ENCODE measurements around the gene TSPAN9. TPM values are rescaled to one million over a fixed set of nuclear protein-coding genes. Genes with fewer than 3 reads are reported as not detected.

TSPAN9 gene
- total RNA-seq, 1 donor, result 13.0 TPM

DNA sequence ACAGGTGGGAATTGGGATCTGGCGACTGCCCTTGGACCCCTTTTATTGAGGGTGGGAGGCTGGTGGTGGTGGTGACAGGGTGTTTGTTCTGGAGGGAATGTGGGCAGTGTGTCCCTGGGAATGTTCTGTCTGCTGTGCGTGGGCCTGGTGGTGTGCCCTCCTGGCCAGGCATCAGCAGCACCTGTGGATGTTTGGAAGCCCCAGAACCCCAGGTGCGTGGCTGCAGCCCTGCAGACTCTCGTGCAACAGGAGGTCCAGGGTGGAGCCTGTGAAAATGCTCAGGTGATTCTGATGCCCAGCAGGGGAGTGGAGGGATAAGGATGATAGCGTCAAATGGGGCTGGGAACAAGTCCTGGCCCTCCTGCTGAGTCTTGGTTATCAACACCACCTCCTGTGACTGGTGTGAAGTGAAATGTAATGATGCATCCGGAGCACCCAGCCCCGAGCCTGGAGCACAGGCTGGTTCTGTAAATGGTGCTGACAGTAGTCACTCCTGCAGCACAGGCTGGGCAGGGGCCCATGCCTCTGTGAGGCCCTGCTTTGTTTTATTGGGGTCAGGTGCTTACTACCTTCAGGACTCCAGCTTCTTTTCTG is 176.6 kb downstream of the TSPAN9 start:
- Histone ChIP-seq H3K79me2 (ENCODE audit: insufficient read depth, low read length) (no peaks in the 10 kb centered on the region), H2AFZ (ENCODE audit: low read length) (no peak overlapping the region), H3K27ac (ENCODE audit: low read depth, low read length) (no peak overlapping the region), H3K36me3 (ENCODE audit: insufficient read depth, low read length) (no peaks in the 10 kb centered on the region), H3K4me1 (ENCODE audit: insufficient read depth, low read length) (no peaks in the 10 kb centered on the region), H3K4me3 (ENCODE audit: insufficient read depth, low read length) (no peak overlapping the region), H4K20me1 (ENCODE audit: insufficient read depth, low read length) (no peaks in the 10 kb centered on the region), H3K9me3 (ENCODE audit: low read depth, low read length) (no peaks in the 10 kb centered on the region), H3K4me2 (ENCODE audit: insufficient read depth, low read length) (no peak overlapping the region), H3K27me3 (ENCODE audit: insufficient read depth, low read length) (peaks cover 7% of the 10 kb centered on the region)
- DNase-seq (ENCODE audit: insufficient read length, low spot score, missing footprints), result no peak
- TF ChIP-seq, protein P1, sequence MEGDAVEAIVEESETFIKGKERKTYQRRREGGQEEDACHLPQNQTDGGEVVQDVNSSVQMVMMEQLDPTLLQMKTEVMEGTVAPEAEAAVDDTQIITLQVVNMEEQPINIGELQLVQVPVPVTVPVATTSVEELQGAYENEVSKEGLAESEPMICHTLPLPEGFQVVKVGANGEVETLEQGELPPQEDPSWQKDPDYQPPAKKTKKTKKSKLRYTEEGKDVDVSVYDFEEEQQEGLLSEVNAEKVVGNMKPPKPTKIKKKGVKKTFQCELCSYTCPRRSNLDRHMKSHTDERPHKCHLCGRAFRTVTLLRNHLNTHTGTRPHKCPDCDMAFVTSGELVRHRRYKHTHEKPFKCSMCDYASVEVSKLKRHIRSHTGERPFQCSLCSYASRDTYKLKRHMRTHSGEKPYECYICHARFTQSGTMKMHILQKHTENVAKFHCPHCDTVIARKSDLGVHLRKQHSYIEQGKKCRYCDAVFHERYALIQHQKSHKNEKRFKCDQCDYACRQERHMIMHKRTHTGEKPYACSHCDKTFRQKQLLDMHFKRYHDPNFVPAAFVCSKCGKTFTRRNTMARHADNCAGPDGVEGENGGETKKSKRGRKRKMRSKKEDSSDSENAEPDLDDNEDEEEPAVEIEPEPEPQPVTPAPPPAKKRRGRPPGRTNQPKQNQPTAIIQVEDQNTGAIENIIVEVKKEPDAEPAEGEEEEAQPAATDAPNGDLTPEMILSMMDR (IDR thresholded peaks at IDR 0.05; ENCODE audit: extremely low read depth, low read depth, low read length), result no peak

DNA sequence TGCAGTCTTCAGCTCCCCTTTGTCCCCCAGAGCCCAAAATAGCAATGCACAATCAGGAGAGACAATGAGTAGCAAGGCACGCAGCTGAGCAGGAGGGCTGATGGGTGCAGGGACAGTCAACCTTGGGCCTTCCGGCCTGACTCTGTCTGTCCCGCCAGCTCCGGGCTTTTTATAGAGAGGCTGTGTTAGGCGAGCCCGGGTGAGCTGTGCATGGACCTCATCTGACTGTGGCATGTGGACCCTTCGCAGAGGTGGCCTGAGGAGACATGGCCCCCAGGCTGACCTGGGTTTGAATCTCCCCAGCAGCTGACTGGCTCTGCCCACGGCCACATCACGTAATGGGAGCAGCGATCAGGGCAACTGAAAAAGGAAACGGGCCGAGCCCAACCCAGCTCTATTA is 177.9 kb downstream of the TSPAN9 start:
- TF ChIP-seq, protein P1 (IDR thresholded peaks at IDR 0.05; ENCODE audit: extremely low read depth, low read depth, low read length), result no peak
- no peak overlapping the region for H2AFZ ChIP-seq (ENCODE audit: low read length)
- H3K79me2 ChIP-seq (ENCODE audit: insufficient read depth, low read length), result no peaks in the 10 kb centered on the region
- no peak for DNase-seq (ENCODE audit: insufficient read length, low spot score, missing footprints)
- H3K27ac ChIP-seq (ENCODE audit: low read depth, low read length), result no peak overlapping the region
- no peaks in the 10 kb centered on the region for H3K36me3 ChIP-seq (ENCODE audit: insufficient read depth, low read length)
- H4K20me1 ChIP-seq (ENCODE audit: insufficient read depth, low read length), result no peaks in the 10 kb centered on the region
- no peak overlapping the region for H3K4me3 ChIP-seq (ENCODE audit: insufficient read depth, low read length)
- no peaks in the 10 kb centered on the region for H3K4me1 ChIP-seq (ENCODE audit: insufficient read depth, low read length)
- H3K9me3 ChIP-seq (ENCODE audit: low read depth, low read length), result no peaks in the 10 kb centered on the region
- H3K4me2 ChIP-seq (ENCODE audit: insufficient read depth, low read length), result no peak overlapping the region
- peaks cover 7% of the 10 kb centered on the region for H3K27me3 ChIP-seq (ENCODE audit: insufficient read depth, low read length)

DNA sequence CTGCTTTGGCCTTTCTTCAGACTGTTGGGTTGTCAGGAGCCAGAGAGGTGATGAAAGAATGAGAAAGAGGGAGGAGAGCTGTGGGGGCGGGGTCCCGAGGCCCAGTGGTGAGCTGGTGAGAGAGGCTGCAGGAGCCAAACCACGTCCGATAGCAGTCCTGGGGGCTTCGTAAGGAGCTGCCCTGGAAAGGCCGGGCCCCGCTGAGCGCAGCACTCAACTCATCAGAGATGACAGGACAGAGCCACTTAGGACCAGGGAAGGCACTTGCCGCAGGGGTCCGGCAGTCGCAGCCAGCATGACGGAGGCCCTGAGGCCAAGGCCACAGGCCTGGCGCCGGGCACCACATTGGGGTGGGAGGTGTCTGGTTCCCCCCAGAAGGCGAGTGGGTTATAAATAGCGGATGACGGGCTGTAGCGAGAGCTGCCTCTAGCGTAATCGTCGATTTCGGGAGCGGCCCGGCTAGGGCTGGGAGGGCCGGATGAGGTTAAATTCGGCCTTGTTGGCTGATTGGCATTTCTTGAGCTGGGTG is 179.0 kb downstream of the TSPAN9 start:
- H3K4me1 ChIP-seq (ENCODE audit: insufficient read depth, low read length), result no peaks in the 10 kb centered on the region
- peaks cover 7% of the 10 kb centered on the region for H3K27me3 ChIP-seq (ENCODE audit: insufficient read depth, low read length)
- H3K4me3 ChIP-seq (ENCODE audit: insufficient read depth, low read length), result no peak overlapping the region
- no peaks in the 10 kb centered on the region for H3K36me3 ChIP-seq (ENCODE audit: insufficient read depth, low read length)
- TF ChIP-seq, protein P1 (IDR thresholded peaks at IDR 0.05; ENCODE audit: extremely low read depth, low read depth, low read length), result no peak
- H3K79me2 ChIP-seq (ENCODE audit: insufficient read depth, low read length), result no peaks in the 10 kb centered on the region
- H3K4me2 ChIP-seq (ENCODE audit: insufficient read depth, low read length), result no peak overlapping the region
- H2AFZ ChIP-seq (ENCODE audit: low read length), result no peak overlapping the region
- H3K9me3 ChIP-seq (ENCODE audit: low read depth, low read length), result no peaks in the 10 kb centered on the region
- H4K20me1 ChIP-seq (ENCODE audit: insufficient read depth, low read length), result no peaks in the 10 kb centered on the region
- H3K27ac ChIP-seq (ENCODE audit: low read depth, low read length), result no peak overlapping the region
- no peak for DNase-seq (ENCODE audit: insufficient read length, low spot score, missing footprints)

DNA sequence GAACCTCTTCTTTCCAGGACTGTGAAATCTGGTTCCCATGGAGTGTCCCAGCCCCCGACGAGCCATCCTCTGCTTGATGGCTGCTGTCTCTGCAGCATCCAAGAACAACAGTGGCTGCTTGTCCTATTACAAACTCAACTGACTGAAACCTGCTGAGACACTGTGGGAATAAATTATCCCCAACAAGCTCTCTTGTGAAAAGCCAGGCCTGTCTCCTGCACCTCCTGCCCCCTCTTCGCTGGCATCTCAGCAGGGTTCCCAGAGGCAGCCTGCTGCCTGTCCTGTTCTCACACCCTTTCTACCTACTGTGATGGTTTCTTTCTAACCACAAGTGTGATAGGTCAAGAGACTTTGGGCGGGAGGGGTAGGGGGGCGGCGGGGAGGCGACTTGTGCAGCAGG is 180.2 kb downstream of the TSPAN9 start:
- peaks cover 2% of the 10 kb centered on the region for H3K27me3 ChIP-seq (ENCODE audit: insufficient read depth, low read length)

More for the DNA sequence above, 180.2 kb downstream of the TSPAN9 start:
- Histone ChIP-seq H3K79me2 (ENCODE audit: insufficient read depth, low read length) (no peaks in the 10 kb centered on the region), H2AFZ (ENCODE audit: low read length) (no peak overlapping the region), H3K36me3 (ENCODE audit: insufficient read depth, low read length) (no peaks in the 10 kb centered on the region), H3K27ac (ENCODE audit: low read depth, low read length) (no peak overlapping the region), H4K20me1 (ENCODE audit: insufficient read depth, low read length) (no peaks in the 10 kb centered on the region), H3K4me1 (ENCODE audit: insufficient read depth, low read length) (no peaks in the 10 kb centered on the region), H3K4me2 (ENCODE audit: insufficient read depth, low read length) (no peak overlapping the region), H3K9me3 (ENCODE audit: low read depth, low read length) (no peaks in the 10 kb centered on the region), H3K4me3 (ENCODE audit: insufficient read depth, low read length) (no peak overlapping the region)
- DNase-seq (ENCODE audit: insufficient read length, low spot score, missing footprints), result no peak
- TF ChIP-seq, protein P1 (IDR thresholded peaks at IDR 0.05; ENCODE audit: extremely low read depth, low read depth, low read length), result no peak

Measured in osteoblast (primary cell).